GM18873 (cell line): ENCODE measurements around the gene ARMH1.
"Not testable (repeated sequence)": the region's sequence is repeated elsewhere in the genome, so short reads cannot be mapped to it uniquely, and the experiment has no call there.

ENCODE experiments used
- ATAC-seq: cut with Tn5 transposase; IDR thresholded peaks from one replicate; pipeline ENCODE4 v1.9.1; 2021; ENCODE audit warnings: mild to moderate bottlenecking, moderate library complexity, moderate number of reproducible peaks; ENCODE audit not compliant: unreplicated experiment, low FRiP score

The ARMH1 gene

DNA sequence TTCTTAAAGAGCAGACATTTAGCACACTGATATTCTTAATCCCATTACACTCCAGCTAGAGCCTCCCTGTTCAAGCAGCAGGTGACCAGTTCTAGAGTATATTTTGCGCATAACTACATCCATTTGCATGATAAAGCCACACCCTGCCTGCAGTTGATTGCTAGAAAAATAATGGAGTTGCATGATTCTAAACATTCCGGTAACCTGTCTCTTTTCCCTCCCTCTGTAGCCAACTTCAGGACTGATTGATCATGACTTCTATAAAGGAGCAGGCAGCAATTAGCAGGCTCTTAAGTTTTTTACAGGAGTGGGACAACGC lies 14.9 kb downstream of the ARMH1 start:
- ATAC-seq, result no peak

DNA sequence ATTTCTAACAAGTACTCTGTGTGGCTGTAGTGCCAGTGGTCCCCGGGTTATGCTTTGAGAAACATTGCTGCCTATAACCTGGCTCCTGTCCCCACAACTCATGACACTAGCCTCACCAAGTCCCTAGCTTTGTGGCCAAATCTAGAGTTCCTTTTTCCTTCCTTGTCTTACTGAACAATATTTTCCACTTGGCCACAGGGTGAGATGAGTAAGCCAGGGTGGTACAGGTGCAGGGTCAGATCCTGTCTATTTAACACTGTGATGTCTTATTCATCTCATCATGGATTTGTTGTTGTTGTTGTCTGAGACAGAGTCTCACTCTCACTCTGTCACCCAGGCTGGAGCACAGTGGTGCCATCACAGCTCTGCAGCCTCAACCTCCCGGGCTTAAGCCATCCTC lies 18.6 kb downstream of the ARMH1 start:
- no peak for ATAC-seq

DNA sequence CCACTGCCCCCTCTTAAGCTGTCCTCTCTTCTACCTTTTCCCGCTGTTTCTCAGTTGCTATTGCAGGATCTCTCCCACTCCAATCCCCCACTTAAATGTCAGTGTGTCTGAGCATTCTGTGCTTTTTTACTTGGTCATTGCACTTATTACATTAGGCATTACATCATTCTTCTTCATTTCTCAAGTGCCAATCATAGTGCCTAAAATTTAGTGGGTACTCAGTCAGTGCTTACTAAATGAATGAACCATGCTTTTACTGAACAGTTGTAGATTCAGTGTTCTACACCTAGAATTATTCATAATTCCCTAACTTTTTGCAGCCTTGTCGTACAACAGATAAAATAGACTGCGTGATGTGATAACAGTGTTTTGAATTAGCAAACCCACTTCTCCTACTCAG lies 19.4 kb downstream of the ARMH1 start:
- no peak for ATAC-seq

DNA sequence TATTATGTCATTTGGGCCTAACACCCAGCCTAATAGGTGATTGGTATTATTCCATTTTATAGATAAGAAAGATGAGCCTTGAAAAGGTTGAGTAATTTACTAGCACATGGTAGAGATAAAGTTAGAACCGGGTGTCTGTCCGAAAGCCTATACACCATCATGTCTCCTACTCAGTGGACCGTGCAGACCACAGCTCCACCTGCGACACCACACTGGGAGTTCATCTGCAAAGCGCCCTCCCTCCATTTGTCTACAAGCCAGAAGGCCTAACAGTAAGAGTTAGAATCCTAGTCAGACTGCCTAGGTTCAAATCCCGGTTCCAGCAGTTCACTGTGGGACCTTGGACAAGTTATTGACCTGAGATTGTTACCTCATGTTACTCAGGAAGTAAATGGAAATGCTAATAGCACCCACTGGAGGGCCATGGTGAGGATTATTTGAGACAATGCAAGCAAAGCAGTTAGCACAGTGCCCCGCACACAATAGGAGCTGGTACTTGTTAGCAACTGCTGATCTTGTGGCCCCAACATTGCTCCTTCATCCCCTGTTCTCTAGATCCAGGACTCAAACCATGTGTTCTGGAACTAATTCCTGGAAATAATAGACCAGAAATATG lies 20.5 kb downstream of the ARMH1 start:
- no peak for ATAC-seq

DNA sequence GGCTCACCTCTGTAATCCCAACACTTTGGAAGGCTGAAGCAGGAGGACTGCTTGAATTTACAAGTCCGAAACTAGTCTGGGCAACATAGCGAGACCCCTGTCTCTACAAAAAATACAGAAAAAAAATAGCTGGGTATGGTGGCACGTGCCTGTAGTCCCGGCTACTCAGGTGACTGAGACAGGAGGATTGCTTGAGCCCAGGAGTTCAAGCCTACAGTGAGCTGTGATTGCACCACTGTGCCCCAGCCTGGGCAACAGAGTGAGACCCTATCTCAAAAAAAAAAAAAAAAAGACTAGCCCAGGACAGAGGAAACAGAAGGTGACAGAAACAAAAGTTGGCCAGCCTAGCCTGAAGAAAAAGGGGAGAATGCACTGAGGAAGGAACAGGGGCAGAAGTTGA lies 21.2 kb downstream of the ARMH1 start:
- no peak for ATAC-seq

DNA sequence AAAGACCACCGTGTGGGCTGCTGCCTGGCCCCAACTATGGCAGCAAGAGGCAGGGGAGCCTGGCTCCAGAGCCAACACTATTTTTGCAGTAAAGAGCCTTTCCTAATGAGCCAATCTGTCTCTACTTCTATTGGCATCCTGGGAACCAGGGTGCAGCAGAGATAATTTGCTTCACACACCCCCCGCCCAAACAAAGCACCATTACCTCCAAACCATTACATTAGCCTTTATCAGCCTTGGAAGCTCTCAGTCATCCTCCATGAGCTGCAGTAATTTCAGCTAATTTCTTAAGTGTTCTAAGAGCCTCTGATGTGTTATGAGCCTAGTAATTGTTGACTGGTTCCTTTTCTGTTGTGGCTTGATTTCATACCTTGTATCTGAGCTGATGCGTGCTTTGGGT lies 21.6 kb downstream of the ARMH1 start:
- no peak for ATAC-seq

DNA sequence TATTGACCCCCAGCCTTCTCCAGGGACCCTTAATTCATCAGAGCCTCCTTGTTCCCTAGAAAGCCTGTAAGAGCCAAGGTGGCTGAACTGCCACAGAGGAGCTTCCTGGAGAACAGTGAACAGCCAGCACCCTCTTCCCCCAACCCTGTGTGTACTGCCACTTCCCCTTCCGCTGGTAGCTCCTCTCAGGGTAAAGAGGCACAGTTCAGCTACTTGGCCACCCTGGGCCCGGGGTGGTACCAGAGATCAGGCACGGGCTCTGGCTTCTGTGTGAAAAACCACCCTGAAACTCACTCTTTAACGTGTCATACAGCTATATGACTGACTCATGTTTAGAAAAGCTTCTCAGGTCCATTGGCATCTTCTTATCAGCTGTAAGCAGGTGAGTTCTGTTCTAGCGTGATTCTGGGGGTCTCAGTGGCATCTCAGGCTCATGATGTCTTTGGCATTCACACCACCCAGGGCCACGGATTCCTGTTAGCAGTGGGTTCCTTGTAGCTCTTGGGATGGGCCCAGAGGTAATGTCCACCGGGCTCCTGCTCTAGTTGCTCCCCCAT lies 22.4 kb downstream of the ARMH1 start:
- no peak for ATAC-seq

DNA sequence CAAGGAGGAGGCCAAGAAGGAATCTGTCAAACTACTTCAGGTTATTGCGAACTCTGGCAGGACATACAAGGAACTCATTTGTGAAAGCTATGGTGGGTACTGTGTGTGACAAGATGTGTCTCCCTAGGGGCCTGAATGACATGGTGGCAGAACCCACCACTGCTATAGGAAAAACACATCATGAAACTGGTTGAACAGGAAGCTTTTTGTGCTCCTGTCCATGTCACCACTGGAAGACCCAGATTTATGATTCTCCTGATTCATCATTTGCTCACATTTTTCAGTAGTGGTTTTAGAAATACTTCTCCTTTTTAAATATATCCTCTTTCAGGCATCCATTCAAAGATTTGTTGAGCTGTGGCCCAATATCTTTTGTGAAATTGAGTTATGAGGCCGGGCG lies 23.6 kb downstream of the ARMH1 start:
- ATAC-seq, result no peak

DNA sequence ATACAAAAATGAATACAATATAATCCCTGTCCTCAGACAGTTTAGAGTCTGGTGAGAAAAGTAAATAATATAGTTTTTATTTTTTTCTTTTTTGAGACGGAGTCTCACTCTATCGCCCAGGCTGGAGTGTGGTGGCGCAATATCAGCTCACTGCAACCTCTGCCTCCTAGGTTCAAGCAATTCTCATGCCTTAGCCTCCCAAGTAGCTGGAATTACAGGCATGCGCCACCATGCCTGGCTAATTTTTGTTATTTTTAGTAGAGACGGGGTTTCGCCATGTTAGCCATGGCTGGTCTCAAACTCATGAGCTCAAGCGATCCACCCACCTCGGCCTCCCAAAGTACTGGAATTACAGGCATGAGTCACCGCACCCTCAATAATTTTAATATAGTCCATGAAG lies 24.9 kb downstream of the ARMH1 start:
- ATAC-seq, result not testable (repeated sequence)

DNA sequence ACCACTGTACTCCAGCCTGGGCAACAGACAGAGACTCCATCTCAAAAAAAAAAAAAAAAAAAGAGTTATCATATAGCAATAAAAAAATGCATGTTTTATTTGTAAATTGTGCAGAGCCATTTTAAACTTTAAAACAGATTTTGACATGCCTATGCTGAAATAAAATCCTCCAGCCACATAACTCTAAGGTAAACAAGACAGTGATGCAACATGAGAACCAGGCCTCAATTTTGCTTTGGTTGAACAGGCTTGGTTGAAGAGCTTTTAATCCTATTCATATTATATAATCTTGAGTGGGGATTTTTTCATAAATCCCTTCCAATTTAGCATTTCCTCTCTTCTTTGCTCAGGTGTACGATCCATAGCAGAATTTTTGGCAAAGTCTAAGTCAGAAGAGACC lies 26.1 kb downstream of the ARMH1 start:
- no peak for ATAC-seq

DNA sequence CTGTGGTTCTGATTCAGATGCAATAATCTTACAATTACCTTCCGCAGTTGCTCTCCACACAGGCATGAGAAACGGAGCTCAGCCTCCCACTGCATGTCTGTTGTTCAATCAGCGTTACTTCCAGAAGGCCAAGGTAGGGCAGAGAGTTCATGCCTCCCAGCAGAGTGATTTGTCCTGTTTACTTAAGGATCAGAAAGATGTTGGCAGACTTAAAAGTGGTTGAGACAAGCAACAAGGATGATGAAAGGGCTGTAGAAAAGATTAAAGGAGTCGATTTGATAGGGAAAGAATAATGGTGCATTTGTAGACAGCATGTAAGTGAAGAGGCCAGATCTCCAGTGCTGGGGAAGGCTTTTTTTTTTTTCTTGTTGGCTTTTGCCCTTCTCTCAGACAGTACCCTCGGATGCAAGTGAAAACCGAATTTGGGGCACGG lies 26.6 kb downstream of the ARMH1 start:
- ATAC-seq, result no peak

DNA sequence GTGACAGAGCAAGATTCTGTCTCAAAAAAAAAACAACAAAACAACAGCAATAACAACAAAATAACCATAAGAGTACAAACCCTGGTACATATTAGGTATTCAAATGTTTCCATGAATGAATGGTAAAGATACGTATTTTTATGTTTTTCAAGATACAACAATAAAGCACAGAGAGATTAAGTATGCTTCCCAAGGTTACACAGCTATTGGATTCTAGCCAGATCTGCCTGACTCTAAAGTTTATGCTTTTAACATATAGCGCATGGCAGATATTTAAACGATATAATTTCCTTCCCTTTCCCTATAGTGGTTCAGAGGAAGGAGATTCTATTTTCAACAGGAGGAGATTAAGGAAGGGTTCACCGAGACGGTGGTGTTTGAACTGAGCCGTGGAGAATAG lies 31.0 kb downstream of the ARMH1 start:
- ATAC-seq, result no peak

DNA sequence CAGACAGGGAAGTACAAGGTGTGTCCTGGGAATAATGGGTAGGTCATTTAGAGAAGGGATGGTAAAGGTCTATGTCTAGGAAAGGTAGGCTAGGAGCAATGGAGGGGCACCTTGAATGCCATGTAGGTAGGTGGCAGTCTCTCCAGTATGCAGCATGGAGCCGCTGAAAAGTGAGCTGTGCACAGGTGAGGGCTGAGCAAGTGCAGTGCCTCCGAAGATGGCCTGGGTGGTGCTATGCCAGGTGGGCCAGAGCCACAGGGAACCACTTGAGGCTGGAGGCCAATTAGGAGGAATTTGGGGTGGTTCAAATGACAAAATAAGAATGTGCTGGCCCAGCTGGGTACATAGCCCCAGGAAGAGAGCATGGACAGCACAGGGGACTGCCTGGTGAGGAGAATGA lies 31.4 kb downstream of the ARMH1 start:
- no peak for ATAC-seq

DNA sequence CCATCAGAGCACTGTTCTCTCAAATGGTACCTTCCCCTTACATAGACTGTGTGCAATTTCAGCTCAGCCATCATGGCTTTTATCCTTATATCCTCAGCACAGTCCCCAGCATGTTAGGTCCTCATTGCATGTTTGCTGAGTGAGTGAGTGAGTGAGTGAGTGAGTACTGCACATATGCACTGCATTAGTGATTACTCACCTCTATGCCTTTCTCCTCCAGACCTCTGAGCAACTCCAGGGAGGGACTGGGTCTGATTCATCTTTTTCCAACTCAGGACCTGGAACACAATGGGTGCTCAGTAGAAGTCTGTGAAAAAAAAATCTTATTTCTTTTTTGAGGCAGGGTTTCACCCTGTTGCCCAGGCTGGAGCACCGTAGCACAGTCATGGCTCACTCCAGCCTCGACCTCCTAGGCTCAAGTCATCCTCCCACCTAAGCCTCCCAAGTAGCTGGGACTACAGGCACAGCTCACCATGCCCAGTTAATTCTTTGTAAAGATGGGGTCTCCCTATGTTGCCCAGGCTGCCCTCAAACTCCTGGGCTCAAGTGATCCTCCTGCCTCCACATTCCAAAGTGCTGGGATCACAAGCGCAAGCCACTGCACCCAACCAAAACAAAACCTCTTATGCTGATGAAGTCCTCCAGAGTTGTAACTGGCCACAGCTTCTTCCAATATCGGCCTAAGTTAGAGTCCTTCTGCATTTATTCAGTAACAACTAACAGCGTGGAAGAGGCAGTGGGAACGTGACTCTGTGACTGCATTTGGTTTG lies 32.8 kb downstream of the ARMH1 start:
- no peak for ATAC-seq

DNA sequence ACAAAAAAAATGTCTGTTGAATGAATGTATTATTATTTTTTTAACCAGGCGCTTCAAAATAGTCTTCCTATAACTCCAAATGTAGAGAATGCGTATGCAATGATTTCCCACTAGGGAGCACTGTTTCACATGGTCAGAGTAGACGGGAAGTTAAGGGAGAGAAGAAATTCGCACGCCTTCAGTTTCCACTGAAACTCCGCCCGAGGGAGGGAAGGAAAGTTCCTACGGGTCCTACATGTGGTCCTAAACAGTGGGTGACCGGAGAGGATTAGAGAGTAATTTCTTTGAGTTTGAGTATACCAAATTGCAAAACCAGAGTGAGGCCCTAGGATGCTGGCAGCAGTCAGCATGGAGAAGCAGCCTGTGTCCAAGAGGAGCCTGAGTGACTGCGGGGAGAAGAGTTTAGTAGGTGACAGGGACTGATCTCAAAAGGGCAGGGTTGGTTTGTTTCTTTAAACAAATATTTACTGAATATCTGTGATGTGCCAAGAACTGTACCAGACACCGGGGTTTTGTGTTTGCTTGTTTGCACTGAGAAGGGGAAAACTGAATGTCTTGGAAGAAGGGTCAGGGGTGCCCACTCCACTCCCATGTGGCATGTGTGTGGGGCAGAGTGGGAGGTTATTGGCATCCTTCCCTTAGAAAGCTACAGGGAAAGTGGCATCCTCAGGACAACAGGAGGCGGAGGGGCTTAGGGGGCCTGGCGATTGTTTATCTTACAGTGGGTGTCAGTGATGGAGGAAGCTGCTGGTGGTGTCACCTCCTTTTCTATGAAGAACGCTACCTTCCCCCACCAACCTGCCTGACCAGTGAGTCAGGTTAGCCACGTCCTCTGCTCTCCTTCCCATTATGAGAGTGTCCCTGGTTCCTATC lies 33.7 kb downstream of the ARMH1 start:
- no peak for ATAC-seq

DNA sequence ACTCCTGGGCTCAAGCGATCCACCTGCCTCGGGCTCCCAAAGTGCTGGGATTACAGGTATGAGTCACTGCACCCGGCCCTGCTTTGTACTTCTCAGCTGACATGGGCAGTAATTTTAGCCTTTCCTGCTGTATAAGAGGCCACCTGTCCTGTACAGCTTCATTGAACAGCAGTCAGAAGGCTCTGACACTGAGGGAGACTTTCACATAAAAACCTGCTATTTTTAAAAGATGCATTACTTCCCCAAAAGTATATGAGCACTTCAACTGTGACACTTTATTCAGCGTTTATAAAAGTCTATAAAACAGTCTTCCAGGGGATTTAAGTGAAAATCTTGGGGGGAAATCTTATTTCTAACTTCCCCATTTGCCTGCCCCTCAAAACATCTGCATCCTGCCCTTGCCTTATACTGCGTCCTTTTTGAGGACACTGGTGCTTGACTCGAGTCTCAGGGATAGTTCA lies 38.8 kb downstream of the ARMH1 start:
- ATAC-seq, result no peak

DNA sequence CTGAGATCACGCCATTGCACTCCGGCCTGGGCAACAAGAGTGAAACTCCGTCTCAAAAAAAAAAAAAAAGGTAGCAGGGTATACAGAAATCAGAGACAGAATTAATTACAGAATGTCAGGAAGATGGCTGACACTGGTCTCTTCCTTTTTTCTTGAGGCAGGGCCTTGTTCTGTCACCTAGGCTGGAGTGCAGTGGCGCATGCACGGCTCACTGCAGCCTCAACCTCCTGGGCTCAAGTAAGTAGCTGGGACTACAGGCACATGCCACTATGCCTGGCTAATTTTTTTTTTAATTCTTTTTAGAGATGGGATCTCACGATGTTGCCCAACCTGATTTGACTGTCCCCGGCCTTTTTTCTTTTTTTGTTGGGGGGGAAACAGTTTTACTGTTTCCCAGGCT lies 40.0 kb downstream of the ARMH1 start:
- ATAC-seq, result no peak

DNA sequence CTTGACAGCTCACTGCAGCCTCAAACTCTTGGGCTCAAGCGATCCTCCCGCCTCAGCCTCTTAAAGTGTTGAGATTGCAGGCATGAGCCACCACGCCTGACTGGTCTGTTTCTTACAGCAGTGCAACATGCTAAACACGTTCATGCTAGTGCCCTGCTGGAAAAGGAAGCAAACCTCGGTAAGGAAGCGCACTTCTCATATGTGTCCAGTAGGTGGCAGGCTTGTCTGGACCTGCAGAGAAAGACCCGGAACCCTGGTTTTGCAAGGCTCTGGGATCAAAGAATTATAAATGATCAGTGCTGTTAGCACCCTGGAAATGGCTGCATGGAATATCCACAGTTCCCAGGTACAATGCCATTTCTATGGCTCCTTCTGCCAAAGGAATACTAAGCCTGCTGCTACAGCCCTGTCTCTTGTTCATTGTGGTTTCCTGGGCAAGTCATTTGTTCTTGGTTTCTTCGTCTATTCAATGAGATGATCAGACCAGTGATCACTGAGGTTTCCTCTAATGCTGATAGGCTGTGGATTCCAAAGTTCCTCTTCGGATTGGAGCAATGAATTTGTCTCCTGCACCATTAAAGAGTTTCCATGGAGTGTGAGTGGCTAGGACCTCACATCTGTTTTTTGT lies 40.5 kb downstream of the ARMH1 start:
- ATAC-seq, result no peak

DNA sequence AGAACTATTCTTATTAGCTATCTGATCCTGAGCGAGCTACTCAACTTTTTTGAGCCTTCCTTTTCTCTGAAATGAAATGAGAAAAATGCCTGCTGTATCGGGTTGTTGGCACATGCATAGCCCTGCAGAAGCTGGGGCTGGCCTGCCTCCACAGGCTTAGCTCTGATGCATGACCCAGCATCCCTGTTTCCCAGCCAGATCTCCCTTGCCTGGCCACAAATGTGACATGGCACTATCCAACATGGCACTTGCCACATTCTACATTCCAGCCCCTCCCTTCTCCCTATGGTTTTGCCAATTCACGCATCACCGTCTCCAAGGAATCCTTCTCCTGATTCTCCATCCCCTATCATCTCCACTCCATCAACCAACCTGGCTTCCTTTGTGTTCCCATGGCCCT lies 42.6 kb downstream of the ARMH1 start:
- no peak for ATAC-seq

DNA sequence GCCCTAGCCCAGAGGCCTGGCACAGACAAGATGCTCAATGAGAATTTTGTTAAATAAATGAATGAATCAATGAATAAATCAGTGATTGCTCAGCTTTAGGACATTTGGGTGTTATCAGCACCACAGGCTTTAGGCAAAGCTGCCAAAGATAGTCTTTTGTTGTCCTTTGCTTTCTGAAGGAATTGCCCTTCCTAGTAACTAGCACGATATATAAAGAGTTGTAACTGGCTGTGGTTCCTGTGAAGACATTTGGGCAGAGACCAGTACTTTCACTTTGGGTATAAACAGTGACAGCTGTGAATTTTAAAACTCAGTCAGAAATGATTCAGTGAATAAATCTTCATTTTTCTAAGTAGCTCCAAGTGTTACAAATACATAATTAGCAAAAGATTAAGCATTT lies 43.1 kb downstream of the ARMH1 start:
- ATAC-seq, result no peak

DNA sequence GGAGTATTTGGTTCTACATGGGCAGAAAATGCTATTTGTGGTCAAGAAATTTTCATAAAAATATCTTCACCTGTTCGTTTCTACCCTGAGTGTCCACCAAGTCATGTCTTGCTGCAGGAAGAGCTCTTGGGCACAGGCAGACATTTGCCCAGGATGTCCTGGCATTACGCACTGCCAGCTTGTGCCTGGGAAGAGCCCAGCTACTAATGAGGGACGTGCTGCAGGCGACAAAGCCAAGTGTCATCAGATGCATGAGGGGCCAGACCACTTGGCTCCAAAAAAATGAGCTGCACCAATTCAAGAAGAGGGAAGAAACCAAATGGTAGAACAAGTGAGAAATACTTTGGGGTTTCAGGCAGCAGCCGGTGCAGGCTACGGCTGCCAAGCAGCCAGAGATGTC lies 43.6 kb downstream of the ARMH1 start:
- ATAC-seq, result no peak
